MM.1S (cell line): ENCODE data around the gene UBXN6.

Experiments used
- EZH2 ChIP-seq: fragments of 300-600 bp; sonication (generic); optimal IDR thresholded peaks from 2 replicates; pipeline ENCODE3; 2017; ENCODE audit warnings: low read depth, mild to moderate bottlenecking, antibody characterized with exemption, low read length, mixed read lengths
- EZH2phosphoT487 ChIP-seq: fragments of 300-600 bp; sonication (generic); IDR thresholded peaks from 2 replicates; pipeline ENCODE4 v1.6.1; 2018; ENCODE audit warnings: antibody characterized with exemption, low read length
- TF ChIP-seq, protein P1 (sequence below): fragments of 300-600 bp; sonication (generic); IDR thresholded peaks from 2 replicates; pipeline ENCODE4 v1.5.1; 2016; ENCODE audit warnings: antibody characterized with exemption, low read length, mixed read lengths

DNA sequence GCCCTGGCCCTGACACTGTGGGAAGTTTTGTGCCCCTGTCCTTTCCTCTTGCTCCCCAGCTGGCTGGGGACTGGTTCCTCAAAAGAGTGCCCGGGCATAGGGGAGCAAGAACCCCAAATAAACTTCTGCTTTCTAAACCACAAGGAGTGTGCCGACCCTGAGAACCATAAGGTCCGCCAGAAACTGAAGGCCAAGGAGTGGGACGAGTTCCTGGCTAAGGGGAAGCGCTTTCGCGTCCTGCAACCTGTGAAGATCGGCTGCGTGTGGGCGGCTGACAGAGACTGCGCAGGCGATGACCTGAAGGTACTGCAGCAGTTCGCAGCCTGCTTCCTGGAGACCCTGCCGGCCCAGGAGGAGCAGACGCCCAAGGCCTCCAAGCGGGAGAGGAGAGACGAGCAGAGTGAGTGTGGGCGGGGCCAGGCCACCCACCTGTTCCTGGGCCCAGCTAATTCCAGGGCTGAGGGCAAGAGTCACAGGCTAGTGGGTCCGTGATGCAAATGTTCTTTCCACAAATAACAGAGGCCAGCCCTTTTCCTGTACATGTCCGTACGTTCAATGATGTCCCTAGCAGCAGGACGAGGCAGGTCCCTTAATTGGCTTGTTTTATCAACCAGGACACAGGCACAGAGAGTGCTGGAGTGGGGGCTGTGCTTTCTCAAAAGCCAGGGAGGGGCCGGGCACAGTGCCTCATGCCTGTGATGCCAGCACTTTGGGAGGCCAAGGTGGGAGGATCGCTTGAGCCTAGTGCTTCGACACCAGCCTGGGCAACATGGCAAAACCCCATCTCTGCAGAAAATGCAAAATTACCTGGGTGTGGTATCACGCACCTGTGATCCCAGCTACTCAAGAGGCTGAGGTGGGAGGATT lies 25.6 kb downstream of the UBXN6 start:
- TF ChIP-seq, protein P1, sequence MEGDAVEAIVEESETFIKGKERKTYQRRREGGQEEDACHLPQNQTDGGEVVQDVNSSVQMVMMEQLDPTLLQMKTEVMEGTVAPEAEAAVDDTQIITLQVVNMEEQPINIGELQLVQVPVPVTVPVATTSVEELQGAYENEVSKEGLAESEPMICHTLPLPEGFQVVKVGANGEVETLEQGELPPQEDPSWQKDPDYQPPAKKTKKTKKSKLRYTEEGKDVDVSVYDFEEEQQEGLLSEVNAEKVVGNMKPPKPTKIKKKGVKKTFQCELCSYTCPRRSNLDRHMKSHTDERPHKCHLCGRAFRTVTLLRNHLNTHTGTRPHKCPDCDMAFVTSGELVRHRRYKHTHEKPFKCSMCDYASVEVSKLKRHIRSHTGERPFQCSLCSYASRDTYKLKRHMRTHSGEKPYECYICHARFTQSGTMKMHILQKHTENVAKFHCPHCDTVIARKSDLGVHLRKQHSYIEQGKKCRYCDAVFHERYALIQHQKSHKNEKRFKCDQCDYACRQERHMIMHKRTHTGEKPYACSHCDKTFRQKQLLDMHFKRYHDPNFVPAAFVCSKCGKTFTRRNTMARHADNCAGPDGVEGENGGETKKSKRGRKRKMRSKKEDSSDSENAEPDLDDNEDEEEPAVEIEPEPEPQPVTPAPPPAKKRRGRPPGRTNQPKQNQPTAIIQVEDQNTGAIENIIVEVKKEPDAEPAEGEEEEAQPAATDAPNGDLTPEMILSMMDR, result no peak
- no peak for TF ChIP-seq EZH2
- TF ChIP-seq EZH2phosphoT487, result no peak
